ENCODE data around the gene FAM89A.

DNA sequence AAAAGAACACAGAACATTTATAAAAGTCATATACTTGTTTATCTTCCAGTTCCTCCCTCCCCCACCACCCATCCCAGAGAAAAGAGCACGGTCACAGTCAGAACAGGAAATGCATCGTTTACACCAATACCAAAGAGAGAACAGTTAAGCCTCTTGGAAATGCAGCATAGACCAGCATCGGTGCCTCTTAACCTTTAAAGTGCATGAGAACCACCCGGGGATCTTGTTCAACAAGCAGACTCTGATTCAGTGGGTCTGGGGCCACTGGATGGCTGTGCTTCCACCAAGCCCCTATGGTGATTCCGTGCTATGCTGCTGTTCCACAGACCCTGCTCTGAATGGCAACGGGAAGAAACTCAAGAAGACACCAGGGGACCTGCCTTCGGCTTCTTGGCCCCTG lies 19.2 kb downstream of the FAM89A start:
- TF ChIP-seq, protein P1, sequence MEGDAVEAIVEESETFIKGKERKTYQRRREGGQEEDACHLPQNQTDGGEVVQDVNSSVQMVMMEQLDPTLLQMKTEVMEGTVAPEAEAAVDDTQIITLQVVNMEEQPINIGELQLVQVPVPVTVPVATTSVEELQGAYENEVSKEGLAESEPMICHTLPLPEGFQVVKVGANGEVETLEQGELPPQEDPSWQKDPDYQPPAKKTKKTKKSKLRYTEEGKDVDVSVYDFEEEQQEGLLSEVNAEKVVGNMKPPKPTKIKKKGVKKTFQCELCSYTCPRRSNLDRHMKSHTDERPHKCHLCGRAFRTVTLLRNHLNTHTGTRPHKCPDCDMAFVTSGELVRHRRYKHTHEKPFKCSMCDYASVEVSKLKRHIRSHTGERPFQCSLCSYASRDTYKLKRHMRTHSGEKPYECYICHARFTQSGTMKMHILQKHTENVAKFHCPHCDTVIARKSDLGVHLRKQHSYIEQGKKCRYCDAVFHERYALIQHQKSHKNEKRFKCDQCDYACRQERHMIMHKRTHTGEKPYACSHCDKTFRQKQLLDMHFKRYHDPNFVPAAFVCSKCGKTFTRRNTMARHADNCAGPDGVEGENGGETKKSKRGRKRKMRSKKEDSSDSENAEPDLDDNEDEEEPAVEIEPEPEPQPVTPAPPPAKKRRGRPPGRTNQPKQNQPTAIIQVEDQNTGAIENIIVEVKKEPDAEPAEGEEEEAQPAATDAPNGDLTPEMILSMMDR (conservative IDR thresholded peaks at IDR 0.05; ENCODE audit: low read length), result no peak
- TF ChIP-seq EZH2phosphoT487 (IDR thresholded peaks at IDR 0.05; ENCODE audit: borderline replicate concordance), result no peak
